Measurements from ENCODE around the gene ATRN. TPM values are rescaled to one million over a fixed set of nuclear protein-coding genes. Genes with fewer than 3 reads are reported as not detected.

The ATRN gene
- total and polyA plus RNA-seq, 2 experiments from 2014 or later, result 2.2 to 18.3 TPM

GRCh38 chr20:3667434-3668037, 196.7 kb downstream of the ATRN start:
- no peaks in the 10 kb centered on the region for H3K36me3 Mint-ChIP-seq (ENCODE audit: low read depth)
- Histone ChIP-seq H3K36me3 (ENCODE audit: insufficient read depth) (no peaks in the 10 kb centered on the region), H4K20me1 (replicated peaks; ENCODE audit: insufficient read depth) (no peaks in the 10 kb centered on the region), H3K4me2 (peak overlapping the region; percentile 60; the same call in 1 of the 2 replicates), H3K9me2 (ENCODE audit: insufficient read depth) (no peaks in the 10 kb centered on the region), H3K4me3 (0 out of 2 replicates have a peak overlapping the region, but pooled peaks have one; percentile 14), H3K79me2 (replicated peaks; ENCODE audit: insufficient read depth) (no peaks in the 10 kb centered on the region), H3K4me1 (ENCODE audit: insufficient read depth) (peaks cover 8% of the 10 kb centered on the region; the same call in 1 of the 2 replicates), H3F3A (replicated peaks; ENCODE audit: low read depth) (no peaks in the 10 kb centered on the region), H3K27ac (ENCODE audit: low read depth) (no peak overlapping the region), H3K27me3 (ENCODE audit: insufficient read depth) (peaks cover 38% of the 10 kb centered on the region), H2AFZ (no peak overlapping the region)
- TF ChIP-seq JUNB (IDR thresholded peaks at IDR 0.05; ENCODE audit: unreplicated experiment) (no peak), ZNF114 (CRISPR knock-in tag; IDR thresholded peaks at IDR 0.05) (no peak), NANOG (IDR thresholded peaks at IDR 0.05; ENCODE audit: borderline replicate concordance) (no peak), STAT1 (IDR thresholded peaks at IDR 0.05; ENCODE audit: unreplicated experiment) (no peak), CTCF (conservative IDR thresholded peaks at IDR 0.05; ENCODE audit: low read depth in 2 of 2) (no peak), EZH2phosphoT487 (IDR thresholded peaks at IDR 0.05; ENCODE audit: unreplicated experiment) (no peak), CREB1 (CRISPR knock-in tag; IDR thresholded peaks at IDR 0.05; ENCODE audit: low read depth) (no peak), REST (IDR thresholded peaks at IDR 0.05; ENCODE audit: unreplicated experiment) (no peak), ZNF331 (CRISPR knock-in tag; IDR thresholded peaks at IDR 0.05; ENCODE audit: low read depth) (no peak), ZNF462 (CRISPR knock-in tag; IDR thresholded peaks at IDR 0.05) (no peak), EZH2 (IDR thresholded peaks at IDR 0.05; ENCODE audit: low read depth, unreplicated experiment) (no peak), POLR2AphosphoS5 (IDR thresholded peaks at IDR 0.05; ENCODE audit: low read depth) (no peak), ETS1 (IDR thresholded peaks at IDR 0.05) (no peak)
- peaks cover 17% of the 10 kb centered on the region for H3K4me1 Mint-ChIP-seq
- no peak overlapping the region for H3K27ac Mint-ChIP-seq
- ATAC-seq, result no peak
- peaks cover 2% of the 10 kb centered on the region; the same call in 2 of the 3 replicates for H3K9me3 Mint-ChIP-seq
- H3K4me3 Mint-ChIP-seq, result no peak overlapping the region; the same call in 2 of the 3 replicates
- no peak for DNase-seq (ENCODE audit: low spot score)
- peaks cover 26% of the 10 kb centered on the region for H3K27me3 Mint-ChIP-seq (ENCODE audit: insufficient read depth, low read depth, poor library complexity)
